Measurements from ENCODE around the gene PLB1. TPM values are rescaled to one million over a fixed set of nuclear protein-coding genes. Genes with fewer than 3 reads are reported as not detected.

The PLB1 gene
- total RNA-seq, 5 donors from 2014 or later (not counting 1 experiment from before 2014, with no cell fraction given), result 0.07 to 2.5 (median 0.58) TPM

DNA sequence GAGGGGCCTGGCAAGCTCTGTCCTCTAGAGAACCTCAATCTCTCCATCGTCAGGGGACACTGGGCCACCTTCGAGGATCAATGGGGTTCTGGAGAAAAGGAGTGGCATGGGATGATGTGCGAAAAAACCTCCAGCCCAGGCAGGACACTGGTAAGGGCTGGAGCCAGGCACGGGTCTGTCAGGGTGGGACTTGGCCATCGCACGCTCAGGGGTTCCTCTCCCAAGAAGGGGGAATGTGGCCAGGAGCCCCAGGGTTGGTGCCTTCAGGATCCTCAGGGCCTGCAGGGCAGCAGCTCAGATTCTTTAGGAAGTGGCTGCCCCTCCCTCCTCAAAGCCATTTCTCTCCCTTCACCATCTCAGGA, 46.8 kb upstream of the PLB1 start:
- WGBS (ENCODE audit: insufficient coverage), result 100% methylated on average over 4 of the region's 6 CpGs
- DNase-seq (no peak), ATAC-seq (replicated peaks in 1 of 4) (no peak)
- ChIA-PET POLR2A (interaction anchor here in 1 of 2 donors (0.6 kb wide), 1 partner anchor 291 kb away, joined by 4 read pairs; no protein-coding TSS in a partner anchor), CTCF (interaction anchor here in 1 of 2 donors (0.6 kb wide), 1 partner anchor 27 kb away, joined by 4 read pairs; no protein-coding TSS in a partner anchor)
- no peak overlapping the region for H3K4me3 ChIP-seq (ENCODE audit: control insufficient read depth in 1 of 2, extremely low read depth in 1 of 2, low read length in 1 of 2)
- Mint-ChIP-seq H3K27ac (no peak overlapping the region), H3K36me3 (no peaks in the 10 kb centered on the region), H3K9me3 (no peaks in the 10 kb centered on the region), H3K4me1 (peaks cover 0 to 24% (median 17%) of the 10 kb centered on the region in 3 donors), H3K4me3 (no peak overlapping the region), H3K27me3 (no peaks in the 10 kb centered on the region)
- H3K36me3 ChIP-seq (ENCODE audit: control insufficient read depth in 2 of 2, extremely low read depth in 1 of 2, insufficient read depth in 1 of 2, low read length in 1 of 2), result no peaks in the 10 kb centered on the region
- H3K27ac ChIP-seq (ENCODE audit: low read length), result no peak overlapping the region
- no peaks in the 10 kb centered on the region for H3K9me3 ChIP-seq
- H3K27me3 ChIP-seq (replicated peaks in 1 of 2; ENCODE audit: control insufficient read depth in 2 of 2, extremely low read depth in 1 of 2, insufficient read depth in 2 of 2, low read length in 1 of 2), result no peaks in the 10 kb centered on the region
- H3K4me1 ChIP-seq (ENCODE audit: control insufficient read depth in 1 of 2, extremely low read depth in 1 of 2, insufficient read depth in 2 of 2, low read length in 2 of 2), result peaks cover 0 to 10% of the 10 kb centered on the region in 2 experiments

DNA sequence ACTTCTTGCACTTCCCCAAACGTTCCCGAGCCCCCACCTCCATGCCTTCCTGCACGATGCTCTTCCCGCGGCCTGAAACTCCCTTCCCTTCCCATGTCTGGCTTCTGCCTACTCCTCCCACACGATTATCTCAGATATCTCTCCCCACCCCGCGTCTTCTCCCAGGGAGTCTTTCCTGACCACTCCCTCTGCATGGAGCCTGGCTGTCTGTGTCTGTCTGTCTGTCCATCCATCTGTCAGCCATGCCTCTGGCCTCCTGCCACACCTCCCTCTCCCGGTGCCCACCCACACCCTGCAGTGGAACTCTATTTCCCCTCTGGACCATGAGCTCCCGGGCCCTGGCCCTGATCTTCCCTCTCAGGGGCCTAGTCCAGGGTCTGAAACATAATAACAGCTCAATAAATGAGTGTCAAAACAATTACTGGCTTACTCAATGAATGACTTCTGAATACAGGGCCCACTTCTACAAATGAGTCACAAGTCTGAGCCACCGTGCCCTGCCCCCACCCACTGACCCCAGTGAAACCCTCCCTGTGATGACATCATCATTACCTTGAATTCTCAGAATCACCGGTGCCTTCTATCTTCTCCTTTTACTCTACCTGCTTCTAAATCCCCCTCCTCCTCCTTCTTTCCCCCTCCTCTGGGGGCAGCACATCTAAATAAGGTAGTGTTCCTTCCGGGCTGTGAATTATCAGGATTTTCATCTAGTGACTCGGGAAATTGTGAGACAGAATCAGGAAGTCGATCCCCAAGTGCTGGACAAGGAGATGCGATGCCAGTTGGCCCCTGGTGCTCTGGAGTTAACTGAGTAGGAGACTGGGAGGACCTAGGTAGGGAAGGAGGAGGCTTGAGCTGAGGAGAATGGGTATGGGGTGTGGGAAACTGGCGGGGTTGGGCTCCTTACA, 46.1 kb upstream of the PLB1 start:
- 58% methylated on average over 15 of the region's 17 CpGs for WGBS (ENCODE audit: insufficient coverage)
- H3K36me3 Mint-ChIP-seq, result no peaks in the 10 kb centered on the region
- no peaks in the 10 kb centered on the region for H3K27me3 ChIP-seq (replicated peaks in 1 of 2; ENCODE audit: control insufficient read depth in 2 of 2, extremely low read depth in 1 of 2, insufficient read depth in 2 of 2, low read length in 1 of 2)
- no peaks in the 10 kb centered on the region for H3K9me3 ChIP-seq
- H3K36me3 ChIP-seq (ENCODE audit: control insufficient read depth in 2 of 2, extremely low read depth in 1 of 2, insufficient read depth in 1 of 2, low read length in 1 of 2), result no peaks in the 10 kb centered on the region
- no peaks in the 10 kb centered on the region for H3K9me3 Mint-ChIP-seq
- peaks cover 0 to 24% (median 17%) of the 10 kb centered on the region in 3 donors for H3K4me1 Mint-ChIP-seq
- POLR2A ChIA-PET, result interaction anchor here in 1 of 2 donors (0.6 kb wide), 1 partner anchor 291 kb away, joined by 4 read pairs; no protein-coding TSS in a partner anchor
- ATAC-seq (replicated peaks in 1 of 4) (peak in 1 of 4 experiments; percentile 21), DNase-seq (peak in 3 of 35 experiments; percentile 15 to 36 (median 25))
- no peaks in the 10 kb centered on the region for H3K27me3 Mint-ChIP-seq
- H3K4me3 ChIP-seq (ENCODE audit: control insufficient read depth in 1 of 2, extremely low read depth in 1 of 2, low read length in 1 of 2), result no peak overlapping the region
- H3K27ac ChIP-seq (ENCODE audit: low read length), result no peak overlapping the region
- H3K4me1 ChIP-seq (ENCODE audit: control insufficient read depth in 1 of 2, extremely low read depth in 1 of 2, insufficient read depth in 2 of 2, low read length in 2 of 2), result peaks cover 0 to 10% of the 10 kb centered on the region in 2 experiments
- H3K4me3 Mint-ChIP-seq, result no peak overlapping the region
- CTCF ChIA-PET, result interaction anchor here in 1 of 2 donors (0.6 kb wide), 2 partner anchors 27 to 737 kb away, joined by 4 read pairs; no protein-coding TSS in a partner anchor
- H3K27ac Mint-ChIP-seq, result no peak overlapping the region

DNA sequence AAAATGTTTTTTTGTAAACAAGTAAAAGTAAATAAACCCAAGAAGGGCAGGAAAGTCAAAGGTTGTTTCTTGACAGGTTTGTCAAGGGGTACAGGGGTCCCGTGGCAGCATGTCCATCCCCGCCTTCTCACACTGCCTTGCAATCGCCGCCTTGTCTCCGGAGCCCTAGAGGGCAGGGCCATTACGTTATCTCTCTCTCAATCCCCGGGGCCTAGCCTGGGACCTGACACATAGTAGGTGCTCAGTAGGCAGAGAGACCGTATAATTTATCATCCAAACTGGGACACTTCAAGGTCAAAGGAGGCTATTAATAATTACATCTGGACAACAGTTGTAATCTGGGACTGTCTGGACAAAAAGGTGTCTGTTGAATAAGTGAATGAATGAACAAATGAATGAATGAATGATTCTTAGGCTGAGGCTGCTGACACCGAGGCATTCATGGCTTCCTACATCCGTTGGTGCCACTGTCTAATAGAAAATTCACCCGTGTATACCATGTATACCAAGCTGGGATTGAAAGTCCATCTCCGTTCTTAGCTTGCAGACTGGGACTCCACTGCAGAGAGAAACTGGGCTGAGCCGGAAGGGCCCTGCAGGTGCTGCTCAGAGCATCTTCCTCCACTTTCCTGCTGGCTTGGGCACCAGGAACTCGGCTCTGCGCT, 44.8 kb upstream of the PLB1 start:
- WGBS (ENCODE audit: insufficient coverage), result 89% methylated on average over 9 of the region's 15 CpGs
- no peaks in the 10 kb centered on the region for H3K9me3 ChIP-seq
- Mint-ChIP-seq H3K36me3 (no peaks in the 10 kb centered on the region), H3K27ac (no peak overlapping the region), H3K4me3 (no peak overlapping the region), H3K4me1 (peaks cover 0 to 24% (median 17%) of the 10 kb centered on the region in 3 donors), H3K27me3 (no peaks in the 10 kb centered on the region), H3K9me3 (no peaks in the 10 kb centered on the region)
- no peak overlapping the region for H3K27ac ChIP-seq (ENCODE audit: low read length)
- CTCF ChIA-PET, result no interaction called here
- DNase-seq, result no peak
- peaks cover 0 to 10% of the 10 kb centered on the region in 2 experiments for H3K4me1 ChIP-seq (ENCODE audit: control insufficient read depth in 1 of 2, extremely low read depth in 1 of 2, insufficient read depth in 2 of 2, low read length in 2 of 2)
- H3K36me3 ChIP-seq (ENCODE audit: control insufficient read depth in 2 of 2, extremely low read depth in 1 of 2, insufficient read depth in 1 of 2, low read length in 1 of 2), result no peaks in the 10 kb centered on the region
- POLR2A ChIA-PET, result interaction anchor here in 1 of 2 donors (0.5 kb wide), 1 partner anchor 55 kb away, joined by 3 read pairs; no protein-coding TSS in a partner anchor
- ATAC-seq (replicated peaks in 1 of 4), result no peak
- H3K4me3 ChIP-seq (ENCODE audit: control insufficient read depth in 1 of 2, extremely low read depth in 1 of 2, low read length in 1 of 2), result no peak overlapping the region
- no peaks in the 10 kb centered on the region for H3K27me3 ChIP-seq (replicated peaks in 1 of 2; ENCODE audit: control insufficient read depth in 2 of 2, extremely low read depth in 1 of 2, insufficient read depth in 2 of 2, low read length in 1 of 2)

DNA sequence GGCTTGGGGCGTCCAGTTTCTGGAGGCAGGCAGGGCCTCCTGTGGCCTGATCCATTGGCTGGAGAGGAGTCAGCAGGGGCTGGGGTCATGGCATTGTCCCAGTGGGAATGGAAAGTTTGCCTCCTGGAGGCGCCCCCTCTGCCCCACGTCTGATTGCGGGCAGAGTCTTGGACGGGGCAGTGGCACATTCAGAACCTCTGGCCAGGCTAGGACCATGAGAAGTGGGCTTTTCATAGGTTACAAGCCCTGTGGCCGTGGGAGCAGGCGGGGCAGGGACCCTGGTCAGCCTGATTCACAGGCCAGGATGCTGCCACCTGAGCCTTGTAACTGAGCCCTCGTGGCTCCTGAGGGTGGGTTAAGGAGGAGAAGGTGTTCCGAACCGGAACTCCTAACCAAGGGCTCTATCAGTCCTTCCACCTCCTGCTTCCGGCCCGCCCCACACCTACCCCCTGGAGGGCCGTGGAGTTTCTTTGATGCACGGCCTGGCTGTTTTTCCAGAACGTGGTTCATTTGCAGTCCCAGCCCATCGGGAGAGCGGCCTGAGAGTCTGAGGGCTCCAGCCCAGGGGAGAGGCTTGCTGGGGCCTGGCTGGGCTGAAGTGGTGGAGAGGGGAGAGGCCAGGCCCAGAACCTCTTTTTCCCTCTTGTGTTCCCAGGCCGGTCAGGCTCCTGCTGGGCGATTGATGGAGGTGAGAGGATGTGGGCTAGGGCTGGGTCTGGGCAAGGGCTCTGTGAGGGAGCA, 43.9 kb upstream of the PLB1 start:
- no peaks in the 10 kb centered on the region for H3K9me3 ChIP-seq
- H3K4me1 Mint-ChIP-seq, result peaks cover 0 to 24% (median 17%) of the 10 kb centered on the region in 3 donors
- WGBS (ENCODE audit: insufficient coverage), result 93% methylated on average over 10 of the region's 19 CpGs
- no peaks in the 10 kb centered on the region for H3K27me3 Mint-ChIP-seq
- peaks cover 0 to 10% of the 10 kb centered on the region in 2 experiments for H3K4me1 ChIP-seq (ENCODE audit: control insufficient read depth in 1 of 2, extremely low read depth in 1 of 2, insufficient read depth in 2 of 2, low read length in 2 of 2)
- no peaks in the 10 kb centered on the region for H3K36me3 ChIP-seq (ENCODE audit: control insufficient read depth in 2 of 2, extremely low read depth in 1 of 2, insufficient read depth in 1 of 2, low read length in 1 of 2)
- ChIA-PET CTCF (interaction anchor here (0.5 to 2.1 kb wide), 6 partner anchors 39 to 748 kb away, joined by 3 to 8 read pairs (median 3); no protein-coding TSS in a partner anchor), POLR2A (no interaction called here)
- H3K4me3 Mint-ChIP-seq, result no peak overlapping the region
- ATAC-seq (replicated peaks in 1 of 4) (no peak), DNase-seq (no peak)
- H3K9me3 Mint-ChIP-seq, result no peaks in the 10 kb centered on the region
- H3K27me3 ChIP-seq (replicated peaks in 1 of 2; ENCODE audit: control insufficient read depth in 2 of 2, extremely low read depth in 1 of 2, insufficient read depth in 2 of 2, low read length in 1 of 2), result peaks cover 0 to 1% of the 10 kb centered on the region in 2 experiments
- no peak overlapping the region for H3K27ac Mint-ChIP-seq
- no peaks in the 10 kb centered on the region for H3K36me3 Mint-ChIP-seq
- H3K27ac ChIP-seq (ENCODE audit: low read length), result no peak overlapping the region
- no peak overlapping the region for H3K4me3 ChIP-seq (ENCODE audit: control insufficient read depth in 1 of 2, extremely low read depth in 1 of 2, low read length in 1 of 2)

DNA sequence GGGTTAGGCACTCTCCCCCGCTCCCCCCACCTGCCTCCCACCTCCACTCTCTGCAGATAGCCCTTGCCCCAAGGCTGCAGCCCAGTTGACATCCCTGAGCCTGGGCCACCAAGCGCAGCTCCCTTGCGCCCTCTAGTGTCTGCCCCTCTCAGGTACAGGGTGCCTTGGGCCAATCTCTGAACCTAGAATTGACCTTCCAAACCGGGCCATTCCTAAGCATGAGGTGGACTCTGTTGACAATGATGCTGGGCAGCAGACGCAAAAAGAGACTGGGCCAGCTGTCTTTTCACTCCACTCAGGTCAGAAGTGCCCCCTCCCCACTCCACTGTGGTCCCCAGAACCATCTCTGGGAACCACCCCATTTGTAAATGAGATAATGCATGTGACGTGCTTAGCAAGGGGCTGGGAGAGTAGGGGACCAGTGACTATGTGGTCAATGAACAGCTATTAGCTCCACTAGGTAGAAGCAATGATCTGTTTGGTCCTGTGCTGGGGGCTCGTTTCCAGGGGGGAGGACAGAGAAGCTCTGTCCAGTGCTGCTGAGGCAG, 43.3 kb upstream of the PLB1 start:
- Histone ChIP-seq H3K4me1 (ENCODE audit: control insufficient read depth in 1 of 2, extremely low read depth in 1 of 2, insufficient read depth in 2 of 2, low read length in 2 of 2) (peaks cover 0 to 10% of the 10 kb centered on the region in 2 experiments), H3K36me3 (ENCODE audit: control insufficient read depth in 2 of 2, extremely low read depth in 1 of 2, insufficient read depth in 1 of 2, low read length in 1 of 2) (no peaks in the 10 kb centered on the region), H3K4me3 (ENCODE audit: control insufficient read depth in 1 of 2, extremely low read depth in 1 of 2, low read length in 1 of 2) (no peak overlapping the region), H3K27me3 (replicated peaks in 1 of 2; ENCODE audit: control insufficient read depth in 2 of 2, extremely low read depth in 1 of 2, insufficient read depth in 2 of 2, low read length in 1 of 2) (peaks cover 0 to 7% of the 10 kb centered on the region in 2 experiments), H3K9me3 (no peaks in the 10 kb centered on the region), H3K27ac (ENCODE audit: low read length) (no peak overlapping the region)
- Mint-ChIP-seq H3K36me3 (no peaks in the 10 kb centered on the region), H3K4me1 (peaks cover 0 to 24% (median 17%) of the 10 kb centered on the region in 3 donors), H3K4me3 (no peak overlapping the region), H3K9me3 (no peaks in the 10 kb centered on the region), H3K27me3 (no peaks in the 10 kb centered on the region), H3K27ac (no peak overlapping the region)
- WGBS (ENCODE audit: insufficient coverage), result 49% methylated on average over 5 of the region's 7 CpGs
- peak; percentile 23 to 85 (median 69) for DNase-seq
- ATAC-seq (replicated peaks in 1 of 4), result peak; percentile 76 to 94 (median 88)
- CTCF ChIA-PET, result interaction anchor here (0.5 to 2.1 kb wide), 8 partner anchors 40 to 1087 kb away, joined by 3 to 8 read pairs (median 3); no protein-coding TSS in a partner anchor
- POLR2A ChIA-PET, result no interaction called here

All from T-cell (primary cell).